AG09319 (cell line): Measurements from ENCODE around the gene IRF2BPL.

ENCODE experiments used
- DNase-seq: peaks from one replicate; pipeline ENCODE4 v3.0.0-alpha.2; 2010; ENCODE audit warnings: low read depth; ENCODE audit errors: extremely low read depth
- CTCF ChIP-seq: IDR thresholded peaks from 2 replicates; pipeline ENCODE4 v1.5.1; 2011; ENCODE audit warnings: low read depth, mild to moderate bottlenecking, inconsistent platforms, low read length, moderate library complexity

IRF2BPL gene

DNA sequence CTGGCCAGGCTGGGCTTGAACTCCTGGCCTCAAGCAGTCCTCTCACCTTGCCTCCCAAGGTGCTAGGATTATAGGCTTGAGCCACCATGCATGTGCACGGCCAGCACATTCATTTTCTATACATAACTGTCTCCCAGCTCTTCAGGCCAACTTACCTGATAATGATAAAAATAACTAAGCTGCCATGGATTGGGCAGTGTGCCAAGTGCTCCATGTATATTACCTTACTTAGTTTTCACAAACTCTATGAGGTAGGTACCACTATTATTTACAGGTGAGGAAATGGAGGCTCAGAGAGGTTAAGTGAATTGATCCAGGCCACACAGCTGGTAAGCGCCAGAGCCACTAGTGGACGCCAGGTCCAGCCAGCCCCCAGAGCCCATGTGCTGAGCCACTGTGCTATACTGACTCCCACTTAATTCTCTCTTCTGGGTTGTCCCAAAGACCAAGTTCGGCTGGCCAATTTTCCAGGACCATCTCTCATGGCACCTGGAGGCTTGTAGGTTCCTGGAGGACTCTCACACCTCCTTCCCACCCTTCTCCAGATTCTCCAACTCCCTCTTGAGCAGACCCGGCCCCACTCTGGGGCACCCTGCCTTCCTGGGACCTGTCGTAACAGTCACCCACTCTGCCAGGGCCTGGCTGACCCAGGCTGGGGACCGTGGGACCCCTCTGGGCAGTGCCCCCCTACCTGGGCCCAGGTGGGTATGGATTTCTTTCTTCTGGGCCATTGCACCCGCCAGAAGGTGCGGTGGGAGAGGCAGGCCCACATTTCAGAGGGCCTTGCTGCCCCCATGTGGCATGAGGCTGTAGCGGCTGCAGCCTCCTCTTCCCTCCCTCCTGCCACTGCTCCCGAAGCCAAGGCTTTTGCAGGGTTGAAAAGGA lies 39.4 kb upstream of the IRF2BPL start:
- no peak for DNase-seq
- TF ChIP-seq CTCF: peak; percentile 93

DNA sequence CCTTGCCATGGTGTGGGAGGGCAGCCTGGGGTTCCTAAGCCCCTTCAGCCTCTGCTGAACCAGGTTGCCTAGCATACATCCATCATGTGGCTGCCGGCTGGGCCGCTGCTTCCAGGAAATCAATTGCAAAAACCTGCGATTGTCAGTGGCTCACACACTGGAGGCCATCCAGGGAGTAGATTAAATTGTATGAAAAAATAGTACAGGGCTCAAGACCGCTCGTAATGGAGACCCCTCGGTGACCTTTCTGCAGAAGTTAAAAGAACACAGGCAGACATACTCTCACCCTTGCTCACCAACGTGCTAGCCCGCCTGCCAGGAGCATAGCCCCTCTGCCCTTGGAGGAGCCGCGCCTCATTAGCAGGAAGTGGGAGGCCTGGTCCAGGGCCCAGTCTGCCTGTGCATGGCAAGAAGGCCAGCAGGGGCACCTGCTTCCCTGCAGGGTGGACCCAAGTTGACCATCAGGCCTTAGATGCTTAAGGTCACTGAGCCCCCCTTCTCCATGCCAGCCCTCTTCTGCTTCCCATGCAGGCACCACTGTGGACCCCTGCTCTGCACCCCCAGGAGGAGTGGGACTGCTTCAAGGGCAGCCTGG lies 38.2 kb upstream of the IRF2BPL start:
- DNase-seq: no peak

DNA sequence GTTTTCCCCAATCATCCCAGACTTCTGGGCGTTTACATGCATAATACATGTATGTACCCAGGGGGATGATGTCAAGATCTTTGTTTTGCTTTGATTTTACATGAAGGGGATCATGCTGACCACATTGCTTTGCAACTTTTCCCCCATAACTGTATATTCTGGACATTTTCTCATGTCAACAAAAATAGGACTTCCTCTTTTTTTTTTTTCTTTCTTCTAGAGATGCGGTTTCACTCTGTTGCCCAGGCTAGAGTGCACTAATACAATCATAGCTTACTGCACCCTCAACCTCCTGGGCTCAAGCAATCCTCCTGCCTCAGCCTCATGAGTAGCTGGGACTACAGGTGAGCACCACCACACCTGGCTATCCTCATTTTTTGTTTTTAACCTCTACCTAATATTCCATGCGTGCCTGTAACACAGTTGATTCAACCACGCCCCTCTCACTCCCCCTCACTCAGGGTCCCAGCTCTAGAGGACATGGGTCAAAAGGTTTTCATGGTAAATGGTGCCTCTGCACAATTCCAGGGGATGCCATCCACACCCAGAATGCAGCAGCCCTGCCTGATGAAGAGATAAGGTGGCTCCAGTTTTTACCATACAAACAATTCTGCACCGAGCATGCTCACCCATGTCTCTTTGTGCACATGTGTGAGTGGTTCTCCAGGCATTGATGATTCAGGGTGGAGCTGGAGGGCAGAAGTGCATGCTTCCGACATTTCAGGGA lies 37.5 kb upstream of the IRF2BPL start:
- DNase-seq: no peak
- no peak for TF ChIP-seq CTCF

More for the DNA sequence above, 38.2 kb upstream of the IRF2BPL start:
- TF ChIP-seq CTCF: no peak

DNA sequence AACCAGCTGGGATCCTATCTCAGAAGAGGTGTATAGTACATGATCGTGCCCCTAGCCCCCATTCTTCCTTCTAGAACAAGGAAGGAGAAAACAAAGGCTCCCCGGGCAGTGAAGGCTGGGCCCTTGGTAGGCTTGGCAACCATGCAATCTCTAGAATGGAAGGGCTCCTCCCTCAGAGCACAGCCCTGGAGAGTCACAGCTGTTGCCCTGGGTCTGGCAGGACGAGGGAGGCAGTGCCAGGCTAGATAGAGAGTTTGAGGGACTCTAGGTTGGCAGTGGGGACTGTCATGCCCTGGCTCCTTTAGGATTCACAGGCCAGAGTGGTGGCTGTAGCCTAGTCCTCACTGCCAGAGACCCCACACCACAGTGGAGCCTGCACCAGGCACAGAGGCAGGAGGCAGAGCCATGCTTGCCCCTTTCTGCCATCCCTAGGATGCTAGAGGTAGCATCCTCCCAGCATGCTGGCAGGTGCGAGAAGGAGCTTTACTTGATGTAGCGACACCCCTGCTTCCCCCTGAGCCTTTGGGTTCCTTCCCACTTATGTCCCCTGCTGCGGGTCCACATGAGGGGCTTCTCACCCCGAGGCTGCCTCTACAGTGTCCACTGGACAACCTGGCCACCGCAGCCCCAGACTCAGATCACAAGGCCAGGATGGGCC lies 36.1 kb upstream of the IRF2BPL start:
- no peak for DNase-seq
- TF ChIP-seq CTCF: no peak

GRCh38 chr14:77063571-77064171 lies 35.2 kb upstream of the IRF2BPL start:
- no peak for TF ChIP-seq CTCF
- DNase-seq: no peak

DNA sequence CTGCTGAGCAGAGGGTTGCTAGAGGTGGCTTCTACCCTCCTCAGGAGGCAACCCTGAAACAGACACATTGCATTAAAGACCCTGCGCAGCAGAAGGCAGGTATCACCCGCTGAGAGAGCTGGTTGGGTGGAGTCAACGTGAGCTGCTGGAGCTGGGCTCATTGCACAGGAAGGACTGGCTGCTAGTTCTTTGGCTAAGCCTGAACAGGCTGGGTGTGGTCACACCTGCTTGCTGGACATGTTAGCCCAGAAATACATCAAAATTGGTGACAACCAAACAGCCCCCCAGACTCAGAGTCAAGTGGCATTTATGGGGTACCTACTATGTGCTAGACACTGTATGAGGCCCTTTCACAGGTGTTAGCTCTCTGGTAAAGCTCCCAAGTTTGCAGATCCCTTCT lies 33.8 kb upstream of the IRF2BPL start:
- no peak for DNase-seq
- TF ChIP-seq CTCF: no peak
